ENCODE measurements around the gene OR6C76. TPM values are rescaled to one million over a fixed set of nuclear protein-coding genes. Genes with fewer than 3 reads are reported as not detected.
"Not testable (repeated sequence)": the region's sequence is repeated elsewhere in the genome, so short reads cannot be mapped to it uniquely, and the experiment has no call there.

Gene OR6C76
- total RNA-seq, 2 donors from 2014 or later, result not detected

- DNase-seq (no peak), ATAC-seq (no peak)
- intact Hi-C loops (cut with DNase I), result no loop called here
Observed at GRCh38 chr12:55448825-55449224, 22.8 kb downstream of the OR6C76 start.

DNA sequence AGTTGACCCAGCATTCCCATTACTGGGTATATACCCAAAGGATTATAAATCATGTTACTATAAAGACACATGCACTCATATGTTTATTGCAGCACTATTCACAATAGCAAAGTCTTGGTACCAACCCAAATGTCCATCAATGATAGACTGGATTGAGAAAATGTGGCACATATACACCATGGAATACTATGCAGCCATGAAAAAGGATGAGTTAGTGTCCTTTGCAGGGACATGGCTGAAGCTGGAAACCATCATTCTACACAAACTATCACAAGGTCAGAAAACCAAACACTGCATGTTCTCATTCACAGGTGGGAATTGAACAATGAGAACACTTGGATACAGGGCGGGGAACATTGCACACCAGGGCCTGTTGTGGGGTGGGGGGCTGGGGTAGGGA lies 38.9 kb downstream of the OR6C76 start:
- ATAC-seq; intact Hi-C loops (cut with DNase I): not testable (repeated sequence)

GRCh38 chr12:55467836-55468235 lies 41.8 kb downstream of the OR6C76 start:
- no peak for DNase-seq
- intact Hi-C loops (cut with DNase I), result no loop called here
- no peak for ATAC-seq

More for the DNA sequence above, 38.9 kb downstream of the OR6C76 start:
- not testable (repeated sequence) for DNase-seq

- intact Hi-C loops (cut with DNase I), result no loop called here
- ATAC-seq (no peak), DNase-seq (no peak)
Observed at GRCh38 chr12:55469291-55469690, 43.2 kb downstream of the OR6C76 start.

DNA sequence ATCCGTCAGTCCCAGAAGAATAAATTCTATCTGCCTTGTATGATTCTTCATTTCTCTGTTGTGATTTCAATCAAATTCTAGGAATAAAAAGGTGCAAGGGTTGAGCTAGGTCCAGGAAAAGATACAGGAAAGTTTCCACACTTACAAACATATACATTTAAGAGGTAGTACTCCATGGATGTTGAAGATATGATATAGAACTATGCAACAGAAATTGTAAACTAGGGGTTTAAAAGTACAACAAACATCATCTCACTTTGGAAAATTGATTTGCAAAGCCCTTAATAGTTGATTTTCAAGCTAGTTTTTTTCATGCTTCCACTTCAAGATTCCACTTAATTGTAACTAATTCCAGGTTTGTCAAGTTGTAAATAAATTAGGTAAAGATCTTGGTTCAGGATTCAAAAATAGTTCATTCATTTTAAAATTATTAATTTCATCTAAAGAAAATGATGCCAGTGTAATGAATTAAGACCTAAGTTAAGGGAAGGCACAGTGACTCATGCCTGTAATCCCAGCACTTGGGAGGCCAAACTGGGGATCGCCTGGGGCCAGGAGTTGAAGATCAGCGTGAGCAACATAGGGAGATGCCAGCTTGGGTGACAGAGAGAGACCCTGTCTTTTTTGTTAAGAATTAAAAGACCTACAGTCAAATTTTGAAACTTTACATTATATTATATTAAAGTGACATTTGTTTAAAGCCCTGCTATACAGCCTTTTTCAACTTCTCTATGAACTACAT lies 44.2 kb downstream of the OR6C76 start, which contains the start of gene OR6C70:
Gene OR6C70 (minus strand): TSS at position 51 of the 742 bp plus-strand sequence. CDS start 0 bp downstream, at position 51.
- intact Hi-C loops (cut with DNase I), result no loop called here
- ATAC-seq (no peak), DNase-seq (no peak)

DNA sequence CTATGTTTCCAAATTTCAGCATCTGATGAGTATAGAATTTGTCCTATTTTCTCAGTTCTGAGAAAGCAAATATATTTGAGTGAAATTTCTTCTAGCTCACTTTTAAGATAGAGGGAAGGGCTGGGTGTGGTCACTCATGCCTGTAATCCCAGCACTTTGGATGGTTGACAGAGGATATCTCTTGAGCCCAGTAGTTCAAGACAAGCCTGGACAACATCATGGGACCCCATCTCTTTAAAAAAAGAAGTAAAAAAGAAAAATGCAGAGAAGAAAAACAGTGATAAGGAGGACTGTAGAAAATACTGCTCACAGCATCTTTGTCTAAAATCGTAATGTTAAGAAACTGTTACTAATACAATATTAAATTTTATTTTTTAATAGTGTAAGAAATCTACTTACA lies 46.2 kb downstream of the OR6C76 start:
- ATAC-seq (no peak), DNase-seq (no peak)
- intact Hi-C loops (cut with DNase I), result no loop called here

Other genes with a start within 250 kb of the OR6C76 start
- gene OR10A7, start 205.2 kb upstream of the OR6C76 start, total RNA-seq, result not detected
- gene OR6C74, start 181.6 kb upstream of the OR6C76 start, total RNA-seq, result not detected
- not detected for gene OR6C6, start 129.7 kb upstream of the OR6C76 start, total RNA-seq
- gene OR6C1, start 111.9 kb upstream of the OR6C76 start, total RNA-seq, result not detected
- gene OR6C3, start 95.5 kb upstream of the OR6C76 start, total RNA-seq, result not detected
- gene OR6C75, start 63.3 kb upstream of the OR6C76 start, total RNA-seq, result not detected
- gene OR6C65, start 25.7 kb upstream of the OR6C76 start, total RNA-seq, result not detected
- gene OR6C2, start 17.8 kb downstream of the OR6C76 start, total RNA-seq, result not detected
- gene OR6C70, start 43.9 kb downstream of the OR6C76 start, total RNA-seq, result not detected
- gene OR6C68, start 66.1 kb downstream of the OR6C76 start, total RNA-seq, result not detected
- not detected for gene OR6C4, start 123.3 kb downstream of the OR6C76 start, total RNA-seq
- not detected for gene OR2AP1, start 146.2 kb downstream of the OR6C76 start, total RNA-seq
- gene OR10P1, start 210.6 kb downstream of the OR6C76 start, total RNA-seq, result under 1 TPM; 0.68 TPM